HG03575 (cell line): ENCODE data around the gene ISLR2.

Experiments
- ATAC-seq: cut with Tn5 transposase; IDR thresholded peaks from one replicate; pipeline ENCODE4 v1.9.1; 2021; ENCODE audit not compliant: unreplicated experiment, insufficient number of reproducible peaks, low FRiP score; ENCODE audit errors: extremely low read depth

Gene ISLR2

GRCh38 chr15:74172701-74173379 lies 42.5 kb downstream of the ISLR2 start:
- no peak for ATAC-seq

GRCh38 chr15:74173380-74174218 lies 43.2 kb downstream of the ISLR2 start, which contains the start of gene ISLR:
Gene ISLR, plus strand, starts transcription at chr15:74173710. Its CDS starts 1,149 bp downstream, at chr15:74174859.
- ATAC-seq, result no peak

GRCh38 chr15:74174219-74174957 lies 44.0 kb downstream of the ISLR2 start:
- ATAC-seq, result no peak

- no peak for ATAC-seq
These were observed 44.5 kb downstream of the ISLR2 start for GRCh38 chr15:74174958-74175253.

GRCh38 chr15:74175271-74176191 lies 45.1 kb downstream of the ISLR2 start:
- no peak for ATAC-seq

GRCh38 chr15:74176262-74177214 lies 46.2 kb downstream of the ISLR2 start:
- ATAC-seq, result no peak

GRCh38 chr15:74178326-74179100 lies 48.1 kb downstream of the ISLR2 start:
- ATAC-seq, result no peak

- no peak for ATAC-seq
These were observed 48.9 kb downstream of the ISLR2 start for GRCh38 chr15:74179101-74179841.

- ATAC-seq, result no peak
These were observed 49.8 kb downstream of the ISLR2 start for GRCh38 chr15:74179983-74180880.

- no peak for ATAC-seq
These were observed 50.7 kb downstream of the ISLR2 start for GRCh38 chr15:74180881-74181602.

- ATAC-seq, result no peak
These were observed 51.7 kb downstream of the ISLR2 start for GRCh38 chr15:74182131-74182530.

GRCh38 chr15:74184582-74185091 lies 54.3 kb downstream of the ISLR2 start:
- ATAC-seq, result no peak

GRCh38 chr15:74185710-74186348 lies 55.4 kb downstream of the ISLR2 start:
- ATAC-seq, result no peak
